HT-29 (cell line): Measurements from ENCODE around the gene P2RY8. TPM values are rescaled to one million over a fixed set of nuclear protein-coding genes. Genes with fewer than 3 reads are reported as not detected.
"Not testable (repeated sequence)": the region's sequence is repeated elsewhere in the genome, so short reads cannot be mapped to it uniquely, and the experiment has no call there.

Experiments used
- DNase-seq: peaks from one replicate; pipeline ENCODE4 v3.0.0-alpha.2; 2015; ENCODE audit warnings: low spot score
- total RNA-seq: library from RNA; depleted of rRNA; stranded (reverse); fragments of >200 nt; shearing (Covaris generic); gene quantifications from 2 replicates; pipeline ENCODE4 v1.2.3, GENCODE V29; 2014

P2RY8 gene
- total RNA-seq, 1 experiment from 2014 or later: not detected

DNA sequence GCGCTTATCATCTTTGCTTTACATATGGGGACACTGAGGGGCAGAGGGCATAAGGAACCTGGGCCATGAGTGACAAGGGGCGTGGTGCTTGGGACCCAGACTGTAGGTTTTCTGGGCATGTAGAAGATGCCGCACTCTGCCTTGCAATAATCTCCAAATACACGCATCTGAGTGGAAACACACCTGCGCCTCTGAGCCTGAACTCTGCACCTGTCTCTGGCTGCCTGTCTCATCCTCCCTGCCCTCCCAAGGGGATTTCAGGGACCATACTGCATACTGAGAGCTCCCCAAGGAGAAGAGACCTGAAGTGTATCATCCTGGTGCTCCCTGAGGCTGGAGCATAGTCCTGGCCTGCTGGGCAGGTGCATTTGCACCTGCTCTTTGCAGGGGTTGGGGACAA lies 49.6 kb downstream of the P2RY8 start:
- DNase-seq: no peak

DNA sequence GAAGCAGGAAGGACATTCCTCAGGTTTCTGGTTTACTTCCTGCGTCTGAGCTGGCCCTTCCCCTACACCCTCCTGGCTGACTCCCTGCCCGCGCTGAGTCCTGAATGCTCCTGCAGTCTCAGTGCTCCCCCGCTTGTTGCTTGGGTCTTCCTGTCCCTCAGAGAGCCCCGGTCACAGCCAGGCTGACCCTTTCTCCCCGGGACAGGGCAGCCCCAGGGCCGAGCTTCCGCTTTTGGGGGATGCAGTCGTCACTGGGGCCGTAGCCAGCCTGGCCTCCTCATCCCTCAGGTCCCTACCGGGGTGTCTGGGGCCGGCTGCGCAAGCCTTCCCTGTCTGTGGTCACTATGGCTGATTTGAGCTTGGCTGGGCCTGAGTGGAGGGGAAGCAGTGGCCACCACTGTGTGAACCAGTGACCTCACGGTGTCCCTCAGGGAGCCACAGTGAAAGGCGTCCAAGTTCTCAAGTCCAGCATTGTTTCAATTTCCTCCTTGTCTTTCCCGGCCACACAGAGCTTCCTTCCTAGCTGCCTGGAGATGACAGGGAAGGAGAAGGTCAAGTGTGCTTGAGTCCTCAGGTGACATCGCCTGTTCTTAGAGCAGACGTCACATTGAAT lies 50.1 kb downstream of the P2RY8 start:
- no peak for DNase-seq

DNA sequence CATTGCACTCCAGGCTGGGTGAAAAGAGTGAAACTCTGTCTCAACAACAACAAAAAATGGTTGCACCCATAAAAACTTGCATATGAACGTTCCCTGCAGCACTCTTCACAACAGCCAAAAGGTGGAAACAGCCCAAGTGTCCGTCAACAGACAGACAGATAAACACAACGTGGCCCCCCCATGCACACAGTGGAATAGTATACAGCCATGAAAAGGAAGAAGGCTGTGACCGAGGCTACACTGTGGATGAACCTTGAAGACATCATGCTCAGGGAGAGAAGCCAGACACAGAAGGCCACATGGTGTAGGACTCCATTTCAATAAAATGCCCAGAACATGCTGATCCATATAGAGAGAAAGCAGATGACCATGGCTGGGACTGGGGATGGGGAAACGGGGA lies 50.8 kb downstream of the P2RY8 start:
- DNase-seq: no peak

DNA sequence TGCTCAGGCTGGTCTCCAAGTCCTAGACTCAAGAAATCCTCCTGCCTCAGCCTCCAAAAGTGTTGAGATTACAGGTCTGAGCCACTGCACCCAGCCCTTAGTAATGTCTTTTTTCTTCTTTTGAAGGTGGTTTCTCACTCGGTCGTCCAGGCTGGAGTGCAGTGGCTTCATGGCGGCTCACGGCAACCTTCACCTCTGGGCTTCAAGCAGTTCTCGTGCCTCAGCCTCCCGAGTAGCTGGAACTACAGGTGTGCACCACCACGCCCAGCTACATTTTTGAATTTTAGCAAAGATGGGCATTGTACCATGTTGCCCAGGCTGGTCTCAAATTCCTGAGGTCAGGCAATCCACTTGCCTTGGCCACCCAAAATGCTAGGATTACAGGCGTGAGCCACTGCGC lies 52.0 kb downstream of the P2RY8 start:
- no peak for DNase-seq

DNA sequence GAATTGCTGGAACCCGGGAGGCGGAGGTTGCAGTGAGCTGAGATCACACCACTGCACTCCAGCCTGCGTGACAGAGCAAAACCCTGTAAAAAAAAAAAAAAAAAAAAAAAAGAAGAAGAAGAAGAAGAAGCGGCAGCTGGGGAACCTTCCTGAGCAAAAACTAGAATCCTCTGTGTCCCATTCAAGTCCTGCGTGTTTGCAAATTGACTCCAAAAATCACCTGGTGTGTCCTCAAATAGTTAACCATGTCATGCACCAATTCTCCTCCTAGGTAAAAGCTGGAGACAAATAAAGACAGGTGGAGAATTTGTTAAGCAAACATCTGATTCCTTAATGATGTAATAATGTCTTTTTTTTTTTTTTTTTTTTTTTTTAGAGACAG lies 52.4 kb downstream of the P2RY8 start:
- no peak for DNase-seq

DNA sequence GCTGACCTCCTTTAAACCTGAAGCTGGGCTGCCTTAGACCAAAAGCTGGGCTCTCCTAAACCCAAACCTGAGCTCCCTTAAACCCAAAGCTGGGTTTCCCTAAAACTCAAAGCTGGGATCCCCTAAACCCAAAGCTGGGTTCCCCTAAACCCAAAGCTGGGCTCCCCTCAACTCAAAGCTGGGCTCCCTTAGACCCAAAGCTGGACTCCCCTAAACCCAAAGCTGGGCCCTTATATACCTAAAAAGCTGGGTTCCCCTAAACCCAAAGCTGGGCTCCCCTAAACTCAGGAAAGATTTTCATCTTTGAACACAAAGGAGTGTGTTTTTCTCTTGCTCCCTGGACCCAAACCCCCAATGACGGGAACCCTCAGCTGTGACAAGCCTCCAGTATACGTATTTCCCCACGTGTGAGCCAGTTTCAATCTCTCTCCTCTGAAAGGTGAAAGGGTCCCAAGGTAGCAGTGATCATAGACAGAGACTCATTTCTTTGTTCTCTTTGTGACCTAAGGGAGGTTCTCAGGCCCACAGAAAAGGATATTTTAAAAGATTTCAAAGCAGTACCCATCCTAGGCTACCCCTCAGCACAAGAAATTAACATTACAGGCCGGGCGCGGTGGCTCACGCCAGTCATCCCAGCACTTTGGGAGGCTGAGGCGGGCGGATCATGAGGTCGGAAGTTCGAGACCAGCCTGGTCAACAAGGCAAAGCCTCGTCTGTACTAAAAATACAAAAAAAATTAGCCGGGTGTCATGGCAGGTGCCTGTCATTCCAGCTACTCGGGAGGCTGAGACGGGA lies 52.9 kb downstream of the P2RY8 start:
- DNase-seq: no peak

DNA sequence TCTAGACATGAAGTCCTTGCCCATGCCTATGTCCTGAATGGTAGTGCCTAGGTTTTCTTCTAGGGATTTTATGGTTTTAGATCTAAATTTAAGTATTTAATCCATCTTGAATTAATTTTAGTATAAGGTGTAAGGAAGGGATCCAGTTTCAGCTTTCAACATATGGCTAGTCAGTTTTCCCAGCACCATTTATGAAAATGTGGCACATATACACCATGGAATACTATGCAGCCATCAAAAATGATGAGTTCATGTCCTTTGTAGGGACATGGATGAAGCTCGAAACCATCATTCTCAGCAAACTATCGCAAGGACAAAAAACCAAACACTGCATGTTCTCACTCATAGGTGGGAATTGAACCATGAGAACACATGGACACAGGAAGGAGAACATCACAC lies 54.5 kb downstream of the P2RY8 start:
- not testable (repeated sequence) for DNase-seq

DNA sequence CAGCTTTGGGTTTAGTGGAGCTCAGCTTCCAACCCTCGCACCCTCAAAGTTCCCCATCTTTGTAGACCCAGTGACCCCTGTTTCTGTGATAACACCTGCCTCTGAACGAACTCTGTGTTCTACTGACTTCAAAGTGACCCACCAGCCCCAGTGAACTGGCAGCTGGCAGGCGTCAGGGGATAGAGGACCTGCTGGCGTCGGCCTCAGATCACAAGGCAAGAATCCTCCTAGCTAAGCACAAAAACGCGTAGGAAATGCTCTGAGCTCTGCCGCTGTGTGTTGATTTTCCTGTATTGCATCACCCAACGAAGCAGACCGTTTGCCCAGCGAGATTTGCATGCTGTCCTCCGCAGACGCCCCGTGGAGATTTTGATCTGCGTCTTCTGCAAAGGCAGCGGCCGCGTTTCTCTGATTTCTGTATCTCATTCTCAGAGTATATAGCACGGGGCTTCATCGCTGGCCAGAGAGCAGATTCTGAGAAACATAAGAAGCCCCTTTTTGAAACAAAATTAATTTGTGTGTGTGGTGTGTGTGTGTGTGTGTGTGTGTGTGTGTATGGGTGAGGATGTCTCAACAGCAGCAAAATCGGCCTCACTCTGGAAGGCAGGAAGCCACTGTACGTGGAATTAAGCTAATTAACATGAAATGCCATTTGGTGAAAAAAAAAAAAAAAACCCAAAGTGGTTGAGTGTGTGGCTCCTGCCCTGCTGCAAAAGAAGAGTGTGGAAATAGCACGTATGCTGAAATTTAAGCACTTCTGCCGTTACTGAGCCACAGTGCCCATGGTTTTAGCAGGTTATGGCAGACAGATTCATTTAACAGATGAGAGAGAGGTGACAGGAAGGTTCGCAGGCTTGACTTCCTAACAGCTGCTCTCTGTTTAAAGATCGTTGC lies 55.1 kb downstream of the P2RY8 start:
- DNase-seq: peak; percentile 37

DNA sequence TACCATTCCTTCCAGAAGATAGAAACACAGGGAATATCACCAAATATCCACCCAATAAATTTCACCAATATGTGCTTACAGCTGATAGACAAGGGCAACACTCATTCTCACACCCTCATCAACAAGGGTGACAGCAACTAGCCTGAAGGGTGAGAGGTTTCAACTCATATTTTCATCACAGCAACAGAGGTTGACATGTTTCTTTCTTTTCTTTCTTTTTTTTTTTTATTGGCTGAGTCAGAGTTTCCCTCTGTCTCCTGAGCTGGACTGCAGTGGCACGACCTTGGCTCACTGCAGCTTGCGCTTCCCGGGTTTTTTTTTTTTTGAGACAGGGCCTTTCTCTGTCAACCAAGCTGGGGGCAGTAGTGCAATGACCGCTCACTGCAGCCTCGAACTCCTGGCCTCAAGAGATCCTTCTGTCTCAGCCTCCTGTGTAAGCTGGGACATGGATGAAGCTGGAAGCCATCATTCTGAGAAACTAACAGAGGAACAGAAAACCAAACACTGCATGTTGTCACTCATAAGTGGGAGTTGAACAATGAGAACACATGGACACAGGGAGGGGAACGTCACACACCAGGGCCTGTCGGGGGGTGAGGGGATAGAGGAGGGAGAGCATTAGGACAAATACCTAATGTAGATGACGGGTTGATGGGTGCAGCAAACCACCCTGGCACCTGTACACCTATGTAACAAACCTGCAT lies 56.8 kb downstream of the P2RY8 start:
- DNase-seq: no peak

DNA sequence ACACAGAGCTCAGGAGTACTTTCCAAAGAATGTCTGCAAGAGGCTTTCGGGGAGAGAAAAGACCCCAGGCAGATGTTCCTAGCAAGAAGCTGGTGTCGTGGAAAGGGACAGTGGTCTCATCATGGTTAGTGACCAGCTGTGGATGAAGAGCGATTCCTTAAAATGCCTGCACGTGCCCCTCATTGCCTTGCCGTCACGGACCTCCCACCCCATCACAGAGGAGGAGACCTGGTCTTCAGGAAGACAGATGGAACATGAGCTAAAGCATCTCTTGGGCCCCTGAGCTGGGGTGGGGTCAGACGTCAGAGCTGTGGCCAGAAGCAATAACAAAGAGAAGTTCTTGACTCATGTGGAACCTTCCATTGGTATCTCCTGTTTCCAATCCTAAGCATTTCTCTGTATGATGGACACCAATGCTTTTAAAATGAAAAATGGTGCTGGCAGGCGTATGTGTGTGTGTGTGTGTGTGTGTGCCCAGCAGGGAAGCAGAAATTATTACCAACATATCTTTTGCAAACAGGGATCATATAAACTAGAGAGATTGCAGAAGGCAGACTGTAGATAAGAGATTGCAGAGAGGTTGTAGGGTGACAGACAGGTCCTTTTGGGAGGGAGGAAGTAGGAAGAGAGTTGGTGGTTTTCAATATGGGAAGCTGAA lies 59.1 kb downstream of the P2RY8 start:
- DNase-seq: no peak

DNA sequence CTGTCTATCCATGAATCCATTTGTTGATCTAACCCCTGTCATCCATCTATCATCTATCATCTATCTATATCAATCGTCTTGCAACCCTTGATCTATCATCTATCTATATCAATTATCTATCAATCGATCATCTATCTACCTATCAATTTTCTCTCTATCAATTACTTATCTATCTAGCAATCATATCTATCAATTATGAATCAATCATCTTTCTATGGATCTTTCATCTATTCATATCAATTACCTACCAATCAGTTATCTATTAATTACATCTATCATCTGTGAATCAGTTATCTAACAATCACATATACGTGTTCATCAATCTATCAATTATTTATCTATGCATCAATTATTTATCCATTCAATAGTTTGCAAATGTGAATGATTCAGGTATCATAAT lies 59.8 kb downstream of the P2RY8 start:
- DNase-seq: no peak

DNA sequence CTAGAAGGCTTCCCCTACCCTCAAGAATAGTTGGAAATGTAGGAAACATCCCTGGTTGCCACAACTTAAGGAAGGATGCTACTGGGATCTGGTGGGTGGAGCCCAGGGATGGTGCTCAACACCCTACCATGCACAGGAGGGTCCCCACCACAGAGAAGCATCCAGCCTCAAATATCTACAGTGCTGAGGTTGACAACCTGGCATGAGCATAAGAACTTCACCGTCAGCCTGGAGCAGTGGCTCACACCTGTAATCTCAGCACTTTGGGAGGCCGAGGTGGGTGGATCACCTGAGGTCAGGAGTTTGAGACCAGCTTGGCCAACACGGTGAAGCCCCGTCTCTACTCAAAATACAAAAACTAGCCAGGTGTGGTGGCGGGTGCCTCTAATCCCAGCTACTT lies 60.3 kb downstream of the P2RY8 start:
- DNase-seq: no peak

DNA sequence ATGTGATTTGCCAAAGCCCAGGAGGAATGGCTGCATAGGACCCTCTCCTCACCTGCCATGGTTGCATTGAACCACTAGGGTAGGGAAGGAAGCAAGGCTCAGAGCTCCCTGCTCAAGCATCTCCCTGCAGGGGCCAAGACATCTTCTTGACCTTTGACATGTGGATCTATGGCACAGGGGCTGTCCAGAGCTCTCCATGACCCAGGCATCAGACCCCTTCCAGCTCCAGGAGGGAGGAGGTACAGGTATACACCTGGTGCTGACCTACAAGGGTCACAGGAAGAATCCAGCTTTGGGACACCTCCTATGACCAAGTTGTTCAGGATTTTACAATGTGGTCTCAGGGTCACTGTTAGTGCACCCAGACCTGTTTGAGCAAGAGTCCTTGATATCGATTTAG lies 61.1 kb downstream of the P2RY8 start:
- no peak for DNase-seq

DNA sequence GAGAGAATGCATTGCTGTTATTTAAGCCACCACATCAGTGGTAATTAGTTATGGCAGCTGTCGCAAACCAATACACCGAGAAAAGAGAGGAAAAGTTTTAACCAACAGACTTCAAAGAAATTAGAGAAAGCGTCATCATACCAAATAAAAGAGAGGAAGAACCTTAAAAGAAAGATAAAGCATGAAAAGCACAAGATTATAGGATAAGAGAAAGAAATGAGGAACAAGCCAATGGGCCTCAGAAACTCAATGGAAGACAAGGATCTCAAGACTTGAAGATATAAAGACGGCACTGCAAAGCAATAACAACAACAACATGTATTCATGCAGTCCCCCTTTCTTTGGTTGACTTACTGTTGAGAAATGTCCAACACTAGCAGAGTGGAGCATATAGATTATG lies 61.5 kb downstream of the P2RY8 start:
- no peak for DNase-seq

DNA sequence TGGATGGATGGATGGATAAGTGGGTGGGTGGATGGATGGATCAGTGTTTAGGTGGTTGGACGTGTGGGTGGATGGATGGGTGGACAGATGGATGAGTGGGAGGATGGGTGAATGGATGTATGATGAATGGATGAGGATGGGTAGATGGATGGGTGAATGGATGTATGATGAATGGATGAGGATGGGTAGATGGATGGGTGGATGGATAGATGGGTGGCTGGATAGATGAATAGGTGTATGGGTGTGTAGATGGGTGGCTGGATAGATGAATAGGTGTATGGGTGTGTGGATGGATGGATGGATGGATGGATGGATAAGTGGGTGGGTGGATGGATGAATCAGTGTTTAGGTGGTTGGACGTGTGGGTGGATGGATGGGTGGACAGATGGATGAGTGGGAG lies 62.4 kb downstream of the P2RY8 start:
- DNase-seq: not testable (repeated sequence)

DNA sequence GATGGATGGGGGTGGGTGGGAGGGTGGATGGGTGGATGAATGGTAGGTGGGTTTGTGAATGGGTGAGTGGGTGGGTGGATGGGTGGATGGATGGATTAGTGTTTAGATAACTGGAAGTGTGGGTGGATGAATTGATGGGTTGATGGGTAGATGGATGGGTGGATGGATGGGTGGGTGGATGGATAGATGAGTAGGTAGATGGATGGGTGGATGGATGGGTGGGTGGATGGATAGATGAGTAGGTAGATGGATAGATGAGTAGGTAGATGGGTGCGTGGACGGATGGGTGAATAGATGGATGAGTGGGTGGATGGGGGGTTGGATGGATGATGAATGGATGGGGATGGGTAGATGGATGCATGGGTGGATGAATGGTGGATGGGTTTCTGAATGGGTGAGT lies 64.0 kb downstream of the P2RY8 start:
- no peak for DNase-seq

DNA sequence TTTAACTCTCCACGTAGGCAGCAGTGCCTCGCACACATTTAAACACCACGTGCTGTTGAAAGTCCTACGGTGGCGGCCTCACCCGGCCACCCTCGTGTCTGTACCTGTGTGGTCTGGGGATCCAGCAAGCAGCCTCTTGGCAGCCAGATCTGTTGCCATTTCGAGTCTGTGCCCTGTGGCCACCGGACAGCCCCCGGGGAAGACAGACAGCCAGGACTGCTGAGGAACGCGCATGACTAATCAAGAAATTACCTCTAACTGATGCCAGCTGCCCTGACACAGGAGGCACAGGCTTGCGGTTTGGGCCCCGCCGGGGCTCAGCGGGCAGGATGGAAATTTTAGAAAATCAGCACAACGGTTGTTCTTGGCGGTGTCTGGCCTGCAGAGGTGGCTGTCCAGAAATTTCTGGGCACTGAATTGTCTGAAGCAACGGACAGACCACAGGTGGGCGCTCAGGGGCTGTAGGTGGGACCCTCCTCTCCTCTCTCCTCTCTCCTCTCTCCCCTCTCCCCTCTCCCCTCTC lies 68.7 kb downstream of the P2RY8 start:
- no peak for DNase-seq

DNA sequence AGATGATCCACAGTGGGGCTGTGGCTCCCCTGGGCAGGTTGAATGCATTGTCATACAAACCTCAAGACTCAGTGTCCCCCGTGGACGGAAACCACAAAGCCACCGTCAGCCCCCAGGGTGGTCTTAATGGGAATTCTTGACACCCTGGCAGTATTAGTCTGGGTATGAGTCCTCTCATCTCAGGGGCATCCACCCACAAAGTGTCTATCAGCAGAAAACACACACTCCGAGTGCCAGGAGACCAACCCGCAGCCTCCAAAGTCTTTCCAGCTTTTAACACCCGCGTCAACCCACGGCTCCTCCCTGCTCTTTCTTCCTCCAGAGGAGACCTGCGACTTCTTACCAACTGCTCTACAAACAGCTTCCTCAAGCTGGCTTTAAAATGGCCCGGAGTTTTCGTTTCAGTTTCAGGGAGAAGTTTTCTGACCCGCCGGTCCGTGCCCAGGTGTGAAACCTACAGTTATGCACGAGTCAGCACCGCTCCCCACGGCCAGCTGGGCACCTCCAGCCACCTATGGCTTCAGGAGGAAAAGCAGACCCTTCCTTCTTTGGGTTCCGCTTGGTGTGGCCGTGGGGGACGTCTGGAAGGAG lies 69.9 kb downstream of the P2RY8 start:
- DNase-seq: no peak

DNA sequence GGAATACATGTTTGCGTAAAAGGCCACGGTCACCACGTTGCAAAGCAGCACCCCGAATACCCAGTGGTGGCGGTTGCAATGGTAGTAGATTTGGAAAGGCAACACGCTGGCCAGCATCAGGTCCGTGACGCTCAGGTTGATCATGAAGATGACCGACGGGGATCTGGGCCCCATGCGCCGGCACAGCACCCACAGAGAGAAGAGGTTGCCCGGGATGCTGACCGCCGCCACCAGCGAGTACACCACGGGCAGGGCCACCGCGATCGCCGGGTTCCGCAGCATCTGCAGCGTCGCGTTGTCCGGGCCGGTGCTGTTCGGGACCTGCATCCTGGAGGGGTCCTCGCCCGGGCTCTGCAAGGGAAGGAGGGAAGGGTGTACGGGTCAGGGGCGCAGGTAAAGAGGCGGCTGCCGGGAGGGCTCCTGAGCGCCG lies 70.7 kb downstream of the P2RY8 start:
- DNase-seq: no peak
